Stimulated activated CD4-positive, alpha-beta T cell treated with anti-CD3 and anti-CD28 coated beads, Interleukin-2, amount 100 ng/mL, for 48 hours (primary cell): ENCODE data around the gene PTEN.
"Not testable (repeated sequence)": the region's sequence is repeated elsewhere in the genome, so short reads cannot be mapped to it uniquely, and the experiment has no call there.

Experiments used
- DNase-seq, 2 donors: peaks; one replicate each; pipeline ENCODE4 v3.0.0-alpha.2; 2020

Gene PTEN

DNA sequence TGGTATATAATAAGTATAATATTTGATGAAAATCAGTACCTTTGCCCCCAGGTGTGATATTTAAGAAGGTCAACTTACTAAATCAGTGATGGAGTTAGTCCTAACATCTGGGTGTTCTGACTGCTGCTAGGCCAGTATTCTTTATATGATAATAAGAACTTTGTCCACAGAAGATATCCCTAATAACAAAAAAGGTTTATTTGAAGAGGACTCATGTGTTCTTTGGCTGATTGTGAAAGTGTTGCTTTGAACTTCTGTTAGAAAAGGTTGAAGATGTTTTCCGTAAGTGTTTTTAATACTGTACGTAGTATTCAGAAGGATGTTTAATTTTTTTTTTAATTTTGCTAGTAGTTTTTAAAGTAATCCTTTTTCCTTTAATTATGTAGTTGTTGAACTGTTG lies 10.2 kb downstream of the PTEN start:
- no peak for DNase-seq

DNA sequence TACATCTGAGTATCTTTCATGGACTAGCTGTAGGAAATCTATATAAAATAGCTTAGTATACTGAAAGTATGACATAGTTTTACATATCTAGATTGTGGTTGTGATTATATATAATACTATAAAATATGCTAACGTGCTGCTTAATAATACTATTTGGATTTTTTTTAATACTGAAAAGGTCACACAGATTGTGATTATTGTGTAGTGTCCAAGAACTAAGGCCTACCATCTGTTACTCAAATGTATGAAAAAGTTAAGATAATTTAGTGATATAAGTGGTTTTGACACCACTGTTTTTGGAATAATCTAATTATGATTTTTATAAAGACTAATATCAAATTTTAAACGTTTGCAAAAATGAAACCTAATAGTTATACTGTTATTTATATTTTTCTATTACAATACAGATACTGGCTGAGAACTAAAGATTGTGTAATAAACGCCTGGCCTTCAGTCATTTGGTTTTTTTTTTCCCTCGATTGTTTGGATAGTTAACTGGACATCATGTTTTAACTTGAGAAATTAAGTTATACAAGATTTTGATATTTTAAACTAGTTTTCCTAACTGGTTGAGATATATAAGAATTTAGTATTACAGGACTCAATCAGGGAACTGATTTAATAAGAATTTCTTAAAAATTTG lies 12.6 kb downstream of the PTEN start:
- DNase-seq, result no peak

DNA sequence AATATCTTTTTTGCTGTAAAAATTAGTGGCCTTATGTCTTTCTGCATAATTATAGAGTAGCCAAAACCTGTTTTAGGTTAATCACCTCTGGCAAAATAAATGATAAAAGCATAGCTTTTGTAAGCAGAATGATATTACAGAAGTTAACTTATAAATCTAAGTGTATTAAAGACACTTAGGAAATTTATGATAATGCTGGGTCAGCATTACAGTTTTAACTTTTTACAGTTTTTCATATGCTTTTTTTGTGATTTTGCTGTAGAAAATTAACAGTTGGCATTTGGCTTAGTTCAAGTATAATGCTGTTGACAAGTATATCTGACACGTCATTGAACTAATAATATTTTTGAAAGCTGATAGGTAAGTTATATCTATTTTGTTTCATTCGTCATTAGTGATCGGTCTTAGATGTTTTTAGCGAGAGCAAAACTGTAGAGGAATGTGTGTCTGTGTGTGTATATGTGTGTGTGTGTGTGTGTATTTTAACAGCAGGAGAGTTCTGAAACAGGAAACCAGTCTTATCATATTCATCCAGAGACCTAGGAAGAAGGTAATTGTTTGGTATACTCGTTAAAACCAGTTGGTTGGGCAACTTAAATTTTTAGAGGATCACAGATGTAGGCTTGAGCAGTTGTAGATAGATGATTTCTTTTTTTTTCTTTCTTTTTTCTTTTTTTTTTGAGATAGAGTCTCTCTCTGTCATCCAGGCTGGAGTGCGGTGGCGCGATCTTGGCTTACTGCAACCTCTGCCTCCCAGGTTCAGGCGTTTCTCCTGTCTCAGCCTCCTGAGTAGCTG lies 15.4 kb downstream of the PTEN start:
- DNase-seq, result no peak

DNA sequence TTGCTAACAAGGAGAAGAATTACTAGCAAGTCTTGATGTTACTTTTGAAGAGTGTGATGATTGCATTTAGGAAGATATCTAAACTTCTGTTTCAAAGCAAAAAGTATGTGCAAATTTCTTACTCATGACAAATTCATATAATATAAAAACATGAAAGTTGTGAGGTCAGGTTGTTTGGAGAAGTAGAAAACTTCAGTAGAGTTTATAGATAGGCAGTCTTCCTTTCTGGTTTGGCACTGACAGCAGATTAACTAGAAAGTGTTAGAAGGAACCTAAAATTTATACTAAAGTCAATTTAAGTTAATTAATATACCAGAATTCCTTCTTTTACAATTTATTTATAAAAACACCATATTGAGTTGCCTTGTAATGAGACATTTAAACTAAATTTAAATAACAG lies 16.9 kb downstream of the PTEN start:
- DNase-seq, result no peak

DNA sequence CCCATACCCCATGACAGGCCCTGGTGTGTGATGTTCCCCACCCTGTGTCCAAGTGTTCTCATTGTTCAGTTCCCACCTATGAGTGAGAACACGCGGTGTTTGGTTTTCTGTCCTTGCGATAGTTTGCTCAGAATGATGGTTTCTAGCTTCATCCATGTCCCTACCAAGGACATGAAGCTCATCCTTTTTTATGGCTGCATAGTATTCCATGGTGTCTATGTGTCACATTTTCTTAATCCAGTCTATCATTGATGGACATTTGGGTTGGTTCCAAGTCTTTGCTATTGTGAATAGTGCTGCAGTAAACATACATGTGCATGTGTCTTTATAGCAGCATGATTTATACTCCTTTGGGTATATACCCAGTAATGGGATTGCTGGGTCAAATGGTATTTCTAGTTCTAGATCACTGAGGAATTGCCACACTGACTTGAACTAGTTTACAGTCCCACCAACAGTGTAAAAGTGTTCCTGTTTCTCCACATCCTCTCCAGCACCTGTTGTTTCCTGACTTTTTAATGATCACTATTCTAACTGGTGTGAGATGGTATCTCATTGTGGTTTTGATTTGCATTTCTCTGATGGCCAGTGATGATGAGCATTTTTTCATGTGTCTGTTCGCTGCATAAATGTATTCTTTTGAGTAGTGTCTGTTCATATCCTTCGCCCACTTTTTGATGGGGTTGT lies 18.1 kb downstream of the PTEN start:
- not testable (repeated sequence) for DNase-seq

DNA sequence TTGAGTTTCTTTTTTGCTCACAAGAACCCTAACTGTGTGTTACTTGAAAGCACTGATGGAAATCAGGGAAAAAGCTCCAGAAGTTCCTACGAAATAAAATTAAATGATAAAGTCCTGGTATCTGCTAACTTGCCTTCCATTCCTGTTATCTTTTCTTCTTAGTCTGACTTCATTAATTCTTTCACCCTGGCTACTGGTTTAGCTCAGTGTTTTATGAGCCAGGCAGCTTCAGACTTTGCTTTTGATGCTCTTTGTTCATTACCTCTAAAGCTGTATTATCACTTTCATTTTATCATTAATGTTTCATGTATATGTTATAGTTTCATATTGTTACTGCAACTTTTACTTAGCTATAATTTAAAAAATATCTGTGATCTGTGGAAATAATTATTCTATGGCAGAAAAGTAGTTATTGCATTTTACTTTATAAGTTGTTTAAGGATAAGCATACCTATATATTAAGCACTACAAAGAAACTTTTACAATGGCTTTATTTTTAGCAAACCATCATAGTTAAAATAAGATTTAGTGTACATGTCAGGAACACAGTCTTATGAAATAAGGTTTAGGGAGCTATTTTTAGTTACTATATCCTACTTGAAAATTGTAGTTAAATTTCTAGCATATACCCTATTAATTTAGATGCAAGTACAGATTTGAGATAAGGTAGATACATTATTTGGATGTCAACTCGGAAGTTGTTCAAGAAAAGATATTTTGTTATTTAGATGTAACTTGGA lies 19.3 kb downstream of the PTEN start:
- no peak for DNase-seq

DNA sequence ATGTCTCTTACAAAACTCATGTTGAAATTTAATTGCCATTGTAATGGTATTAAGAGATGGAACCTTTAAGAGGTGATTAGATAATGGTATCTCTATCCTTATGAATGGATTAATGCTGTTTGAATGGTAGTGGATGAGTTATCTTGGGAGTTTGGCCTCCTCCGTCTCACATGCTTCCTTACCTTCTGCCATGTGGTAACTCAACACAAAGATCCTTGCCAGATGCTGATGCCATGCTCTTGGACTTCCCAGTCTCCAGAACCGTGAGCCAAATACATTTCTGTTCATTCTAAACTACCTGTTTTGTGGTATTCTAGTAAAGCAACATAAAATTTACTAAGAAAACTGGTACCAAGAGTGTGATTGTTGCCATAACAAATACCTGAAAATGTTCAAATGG lies 23.2 kb downstream of the PTEN start:
- DNase-seq, result no peak

DNA sequence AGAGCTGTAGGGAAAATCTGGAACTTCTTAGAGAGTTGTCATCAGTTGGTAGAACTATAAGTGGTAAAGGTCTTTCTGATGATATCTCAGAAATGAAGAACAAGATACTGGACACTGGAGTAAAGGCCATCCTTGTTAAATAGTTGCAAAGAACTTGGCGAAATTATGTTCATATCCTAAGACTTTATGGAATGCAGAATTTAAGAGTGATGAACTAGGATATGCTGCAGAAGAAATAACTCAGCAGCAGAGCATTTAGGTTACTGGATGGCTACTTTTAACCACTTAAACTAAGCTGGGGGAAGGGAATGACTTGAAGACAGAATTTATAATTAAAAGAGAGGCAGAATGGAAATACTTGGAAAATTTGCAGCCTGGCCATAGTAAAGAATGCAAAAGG lies 23.7 kb downstream of the PTEN start:
- no peak for DNase-seq

DNA sequence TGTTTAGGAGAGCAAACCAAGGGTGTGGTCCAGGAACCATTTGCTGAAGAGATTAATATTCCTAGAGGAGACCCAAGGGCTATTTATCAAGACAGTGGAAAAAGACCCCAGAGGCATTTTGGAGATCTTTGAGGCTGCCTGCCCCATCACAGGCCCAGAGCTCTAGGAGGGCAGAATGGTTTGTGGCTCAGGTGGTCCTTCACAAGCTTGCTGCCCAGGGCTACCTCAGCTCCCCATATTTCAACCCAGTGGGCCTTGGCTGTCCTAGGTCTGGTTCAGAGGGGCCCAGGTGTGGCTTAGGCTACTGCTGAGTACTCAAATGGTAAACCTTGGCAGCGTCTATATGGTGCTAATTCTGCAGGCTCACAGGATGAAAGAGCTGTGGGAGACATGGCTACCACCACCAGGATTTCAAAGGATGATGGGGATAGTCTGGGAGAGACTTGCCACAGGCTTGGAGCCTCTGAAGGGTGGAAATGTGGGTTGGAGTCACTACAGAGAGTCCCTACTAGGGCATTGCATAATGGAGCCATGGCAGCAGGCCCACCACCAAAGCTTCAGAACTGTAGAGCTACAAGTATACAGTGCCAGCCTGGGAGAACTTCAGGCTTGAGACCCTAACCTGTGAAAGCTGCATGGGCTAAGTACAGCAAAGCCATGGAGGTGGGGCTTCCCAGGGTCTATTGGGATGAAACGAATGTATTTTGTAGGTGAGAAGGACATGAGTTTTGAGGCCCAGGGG lies 24.3 kb downstream of the PTEN start:
- no peak for DNase-seq

DNA sequence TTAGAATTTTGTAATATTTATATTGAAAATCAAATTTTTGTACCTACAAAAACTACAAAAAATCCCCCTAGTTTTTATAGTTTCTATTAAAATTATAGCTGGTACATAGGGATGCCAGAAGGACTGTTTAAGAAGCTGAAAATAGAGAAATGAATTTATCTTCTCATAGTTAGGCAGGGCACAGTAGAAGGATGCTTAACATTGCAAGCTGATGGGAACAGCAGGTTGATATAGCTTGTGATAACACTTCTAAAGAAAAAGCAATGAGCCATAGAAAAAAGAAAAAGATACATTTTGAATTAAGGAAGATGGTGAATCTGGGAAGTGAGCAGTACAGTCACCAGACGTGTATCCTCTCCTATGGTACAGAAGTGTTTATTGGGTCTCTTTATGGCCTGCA lies 32.0 kb downstream of the PTEN start:
- DNase-seq, result no peak

DNA sequence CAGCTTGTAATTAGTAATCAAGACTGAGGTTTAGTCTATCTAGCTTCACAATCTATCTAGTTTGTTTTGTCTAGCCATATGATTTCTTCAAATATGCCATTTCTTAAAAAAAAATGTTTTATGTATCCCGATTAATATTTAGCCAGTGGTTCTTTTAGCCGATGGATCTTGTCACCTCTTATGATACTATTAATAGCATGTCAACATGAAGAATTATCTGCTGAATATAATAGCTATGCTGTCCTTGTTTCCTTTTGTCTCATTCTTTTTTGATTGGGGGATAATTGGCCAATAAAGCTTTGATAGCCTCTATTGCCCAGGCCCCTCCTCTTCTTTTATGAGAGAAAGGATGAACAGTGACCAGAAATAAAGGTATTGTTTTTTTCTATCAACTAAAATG lies 32.8 kb downstream of the PTEN start:
- DNase-seq, result no peak

DNA sequence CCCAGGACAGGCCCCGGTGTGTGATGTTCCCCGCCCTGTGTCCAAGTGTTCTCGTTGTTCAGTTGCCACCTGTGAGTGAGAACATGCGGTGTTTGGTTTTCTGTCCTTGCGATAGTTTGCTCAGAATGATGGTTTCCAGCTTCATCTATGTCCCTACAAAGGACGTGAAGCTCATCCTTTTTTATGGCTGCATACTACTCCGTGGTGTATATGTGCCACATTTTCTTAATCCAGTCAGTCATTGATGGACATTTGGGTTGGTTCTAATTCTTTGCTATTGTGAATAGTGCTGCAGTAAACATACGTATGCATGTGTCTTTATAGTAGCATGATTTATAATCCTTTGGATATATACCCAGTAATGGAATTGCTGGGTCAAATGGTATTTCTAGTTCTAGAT lies 34.5 kb downstream of the PTEN start:
- not testable (repeated sequence) for DNase-seq

DNA sequence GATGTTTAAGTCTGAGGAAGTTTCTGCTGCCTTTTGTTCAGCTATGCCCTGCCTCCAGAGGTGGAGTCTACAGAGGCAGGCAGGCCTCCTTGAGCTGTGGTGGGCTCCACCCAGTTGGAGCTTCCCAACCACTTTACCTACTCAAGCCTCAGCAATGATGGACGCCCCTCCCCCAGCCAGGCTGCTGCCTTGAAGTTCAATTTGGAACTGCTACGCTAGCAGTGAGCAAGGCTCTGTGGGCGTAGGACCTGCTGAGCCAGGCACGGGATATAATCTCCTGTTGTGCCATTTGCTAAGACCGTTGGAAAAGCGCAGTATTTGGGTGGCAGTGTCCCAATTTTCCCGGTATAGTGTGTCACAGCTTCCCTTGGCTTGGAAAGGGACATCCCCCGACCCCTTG lies 40.0 kb downstream of the PTEN start:
- DNase-seq, result not testable (repeated sequence)

DNA sequence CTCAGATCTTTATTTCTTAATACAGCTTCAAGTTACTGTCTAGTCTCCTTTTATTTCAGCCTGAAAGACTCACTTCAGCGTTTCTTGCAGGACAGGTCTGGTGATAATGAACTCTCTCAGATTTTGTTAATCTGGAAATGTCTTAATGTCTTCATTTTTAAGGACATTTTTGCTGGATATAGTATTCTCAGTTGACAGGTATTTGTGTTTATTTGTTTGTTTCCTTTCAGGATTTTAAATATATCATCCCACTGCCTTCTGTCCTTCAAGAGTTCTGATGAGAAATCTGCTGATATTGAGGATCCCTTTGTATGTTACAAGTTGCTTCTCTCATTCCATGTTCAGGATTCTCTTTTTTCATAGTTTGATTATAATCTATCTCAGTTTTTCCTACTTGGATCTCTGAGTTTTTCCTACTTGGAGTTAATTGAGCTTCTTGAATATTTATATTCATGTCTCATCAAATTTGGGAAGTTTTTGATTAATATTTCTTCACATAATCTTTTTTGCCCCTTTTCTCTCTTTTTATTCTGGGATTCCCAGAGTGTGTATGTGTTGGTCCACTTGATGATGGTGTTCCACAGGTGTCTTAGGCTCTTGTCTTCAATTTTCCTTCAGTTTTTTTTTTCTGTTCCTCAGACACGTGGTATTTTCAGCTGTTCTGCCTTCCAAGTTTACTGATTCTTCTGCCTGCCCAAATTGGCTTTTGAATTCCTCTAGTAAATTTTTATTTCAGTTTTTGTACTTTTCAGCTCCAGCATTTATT lies 49.9 kb downstream of the PTEN start:
- no peak for DNase-seq

DNA sequence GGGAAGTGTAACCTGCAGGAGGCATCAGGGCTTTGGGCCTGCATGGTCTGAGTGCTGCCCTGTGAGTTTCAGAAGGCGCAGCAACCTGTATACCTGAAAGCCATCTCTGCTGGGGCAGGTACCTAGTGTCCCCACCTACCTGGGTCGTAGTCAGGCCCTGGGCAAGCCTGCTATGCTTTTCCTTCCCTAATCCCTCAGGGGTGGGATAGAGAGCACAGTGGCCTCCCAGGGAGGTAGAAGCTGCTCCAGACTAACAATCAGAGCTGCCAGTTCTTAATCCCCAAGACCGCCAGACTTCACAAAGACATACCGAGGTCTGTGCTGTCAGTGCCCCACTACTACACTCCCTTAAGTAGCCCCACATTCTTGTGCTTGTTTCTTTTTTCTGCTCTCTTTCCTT lies 52.0 kb downstream of the PTEN start:
- DNase-seq, result no peak

DNA sequence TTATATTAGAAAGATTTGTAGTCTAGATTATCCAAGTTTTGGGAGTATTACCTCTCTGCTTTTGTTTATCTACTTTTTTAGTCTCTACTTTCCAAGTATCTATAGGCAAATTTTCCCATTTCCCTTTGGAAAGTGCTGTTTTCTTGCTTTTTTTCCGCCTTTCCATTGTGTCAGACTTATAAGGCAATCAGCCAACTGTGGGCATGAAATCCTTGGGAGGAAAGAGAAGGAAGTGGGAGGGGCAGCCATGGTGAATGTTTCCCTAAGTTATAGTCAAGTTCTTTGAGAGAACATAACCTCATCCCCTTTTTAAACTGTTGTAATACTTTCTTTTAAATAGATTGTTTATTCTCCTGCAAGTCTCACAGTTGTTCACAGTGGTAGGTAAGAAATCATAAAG lies 52.6 kb downstream of the PTEN start:
- no peak for DNase-seq

DNA sequence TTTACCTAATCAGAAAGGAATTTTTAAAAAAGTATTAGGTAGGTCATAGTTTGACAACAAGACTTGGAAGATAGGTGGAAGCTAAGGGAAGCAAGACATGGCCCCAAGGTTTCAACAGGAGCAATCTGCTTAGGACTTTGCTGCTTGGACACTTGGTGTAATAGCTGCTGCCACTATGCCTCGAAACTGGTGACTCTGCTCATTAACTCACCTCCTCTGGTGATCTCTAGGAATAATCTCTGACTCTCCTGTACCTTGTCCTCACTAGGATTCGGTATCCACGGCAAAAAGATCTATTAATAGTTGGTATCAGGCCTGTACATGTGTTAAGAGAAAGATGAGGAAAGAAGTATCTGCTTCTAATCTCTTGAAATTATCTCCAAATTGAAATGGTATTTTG lies 53.1 kb downstream of the PTEN start:
- DNase-seq, result no peak

DNA sequence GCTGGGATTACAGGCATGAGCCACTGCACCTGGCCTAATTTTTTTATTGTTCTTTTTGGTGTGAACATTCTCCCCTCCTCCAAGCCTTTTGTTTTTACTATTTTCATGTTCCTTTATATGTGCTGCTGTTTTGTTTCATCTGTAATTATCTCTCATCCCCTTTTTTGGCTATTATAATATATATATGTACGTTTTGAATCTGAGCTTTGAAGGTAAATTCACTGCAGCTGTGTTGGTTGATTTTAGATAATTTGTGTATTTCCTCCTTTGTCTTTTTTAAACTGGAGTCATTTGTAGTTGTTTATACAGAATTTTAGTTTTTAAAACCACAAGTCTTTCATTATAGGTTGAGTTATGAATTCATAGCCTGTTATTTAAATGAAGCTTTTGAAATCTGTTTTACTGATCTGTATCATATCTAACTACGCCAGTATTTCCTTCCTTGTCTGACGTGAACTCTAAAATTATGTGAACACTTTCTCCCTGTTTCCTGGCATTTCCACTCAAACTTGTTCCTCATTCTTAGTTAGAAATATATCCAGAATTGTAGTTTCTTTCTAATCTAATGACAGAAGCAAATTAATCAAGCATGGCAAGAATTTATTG lies 54.9 kb downstream of the PTEN start:
- no peak for DNase-seq

DNA sequence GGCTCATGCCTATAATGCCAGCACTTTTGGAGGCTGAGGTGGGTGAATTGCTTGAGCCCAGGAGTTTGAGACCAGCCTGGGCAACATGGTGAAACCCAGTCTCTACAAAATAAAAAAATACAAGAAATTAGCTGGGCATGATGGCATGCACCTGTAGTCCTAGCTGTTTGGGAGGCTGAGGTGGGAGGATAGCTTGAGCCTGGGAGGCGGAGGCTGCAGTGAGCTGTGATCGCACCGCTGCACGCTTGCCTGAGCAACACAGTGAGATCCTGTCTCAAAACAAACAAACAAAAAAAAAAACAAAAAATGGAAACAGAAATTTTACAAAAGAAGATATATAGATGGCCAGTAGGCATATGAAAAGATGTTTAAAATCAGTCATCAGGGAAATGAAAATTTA lies 57.1 kb downstream of the PTEN start:
- DNase-seq, result no peak

DNA sequence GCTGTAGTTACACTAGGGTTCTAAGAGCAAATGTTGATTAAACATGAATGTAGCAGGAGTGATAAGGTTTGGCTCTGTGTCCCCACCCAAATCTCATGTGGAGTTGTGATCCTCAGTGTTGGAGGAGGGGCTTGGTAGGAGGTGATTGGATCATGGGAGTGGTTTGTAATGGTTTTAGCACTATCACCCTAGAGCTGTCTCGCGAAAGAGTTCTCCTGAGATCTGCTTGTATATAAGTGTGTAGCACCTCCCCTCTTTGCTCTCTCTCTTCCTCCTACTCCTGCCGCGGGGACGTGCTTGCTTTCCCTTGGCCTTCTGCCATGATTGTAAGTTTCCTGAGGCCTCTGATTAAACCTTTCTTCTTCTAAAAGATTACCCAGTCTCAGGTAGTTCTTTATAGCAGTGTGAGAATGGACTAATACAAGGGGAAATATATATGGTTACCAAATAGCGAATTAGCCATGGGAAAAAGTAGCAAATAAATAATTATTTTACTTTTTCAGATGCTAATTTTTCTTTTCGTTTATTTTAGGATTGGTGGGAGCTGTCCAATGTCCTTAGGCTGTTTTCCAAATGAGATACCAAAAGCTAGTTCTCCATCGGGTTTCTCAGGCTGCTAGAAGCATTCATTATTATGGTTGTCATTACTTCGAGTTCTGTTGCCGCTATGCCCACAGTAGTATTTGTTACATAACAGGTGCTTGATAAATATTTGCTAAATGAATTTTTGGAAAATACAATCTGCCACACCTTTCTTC lies 58.7 kb downstream of the PTEN start:
- no peak for DNase-seq

DNA sequence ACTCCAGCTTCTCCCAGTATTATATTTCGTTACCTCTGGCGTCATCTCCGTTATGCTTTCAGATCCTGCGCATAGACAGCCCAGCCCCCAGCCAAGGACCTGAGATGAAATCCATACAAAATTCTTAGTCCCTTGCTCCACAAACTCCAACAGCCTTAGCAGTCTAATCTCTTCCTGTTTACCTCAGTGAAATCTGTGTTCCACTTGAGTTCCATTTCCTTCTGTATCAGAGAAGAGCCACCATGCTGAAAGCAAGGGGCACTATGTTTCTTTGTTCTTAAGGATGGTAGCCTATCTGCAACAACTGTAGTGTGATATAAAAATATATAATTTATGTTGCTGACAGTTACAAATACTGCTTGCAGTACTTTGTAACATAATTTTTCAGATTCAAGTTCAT lies 59.8 kb downstream of the PTEN start:
- DNase-seq, result no peak
